SK-N-SH treated with all-trans-retinoic acid at 6 μM for 48 hours (cell line): ENCODE measurements around the gene SLC6A6.

Experiments used
- ATAC-seq: fragments of 200-7000 bp; cut with Tn5 transposase; 3 replicates; pipeline ENCODE4 v1.9.1; 2020; ENCODE audit warnings: mild to moderate bottlenecking, moderate library complexity
- ARNTL ChIP-seq: fragments of 450-650 bp; formaldehyde crosslinking; IDR thresholded peaks from 2 replicates; pipeline ENCODE4 v1.5.0; 2020; ENCODE audit warnings: low read depth, mild to moderate bottlenecking, moderate library complexity, borderline replicate concordance
- BACH2 ChIP-seq: fragments of 250-450 bp; sonication (Bioruptor Pico); IDR thresholded peaks from 2 replicates; pipeline ENCODE4 v1.9.0; 2021; ENCODE audit warnings: mild to moderate bottlenecking, borderline replicate concordance
- CSDC2 ChIP-seq: fragments of 250-450 bp; sonication (Bioruptor Pico); IDR thresholded peaks from 2 replicates; pipeline ENCODE4 v1.5.0; 2020; ENCODE audit warnings: mild to moderate bottlenecking, moderate library complexity
- ESRRG ChIP-seq: fragments of 250-450 bp; sonication (Bioruptor Pico); IDR thresholded peaks from 2 replicates; pipeline ENCODE4 v1.6.1; 2021; ENCODE audit warnings: mild to moderate bottlenecking
- GLIS3 ChIP-seq: fragments of 250-450 bp; sonication (Bioruptor Pico); IDR thresholded peaks from 2 replicates; pipeline ENCODE4 v1.5.0; 2020; ENCODE audit warnings: mild to moderate bottlenecking, moderate library complexity
- ISL1 ChIP-seq: fragments of 250-450 bp; sonication (Bioruptor Pico); IDR thresholded peaks from 2 replicates; pipeline ENCODE4 v2.1.2; 2022; ENCODE audit warnings: mild to moderate bottlenecking, moderate library complexity
- OSR1 ChIP-seq: fragments of 250-450 bp; sonication (Bioruptor Pico); IDR thresholded peaks from 2 replicates; pipeline ENCODE4 v1.8.0; 2022; ENCODE audit warnings: moderate library complexity, mild to moderate bottlenecking, inconsistent platforms
- PATZ1 ChIP-seq: fragments of 250-450 bp; sonication (Bioruptor Pico); IDR thresholded peaks from 2 replicates; pipeline ENCODE4 v1.8.0; 2020; ENCODE audit warnings: mild to moderate bottlenecking, moderate library complexity, borderline replicate concordance
- PPARA ChIP-seq: fragments of 250-450 bp; sonication (Bioruptor Pico); IDR thresholded peaks from 2 replicates; pipeline ENCODE4 v1.5.0; 2020; ENCODE audit warnings: mild to moderate bottlenecking, borderline replicate concordance
- RARB ChIP-seq: fragments of 250-450 bp; sonication (Bioruptor Pico); IDR thresholded peaks from 2 replicates; pipeline ENCODE4 v1.8.0; 2021; ENCODE audit warnings: mild to moderate bottlenecking, moderate library complexity
- SNAI2 ChIP-seq: fragments of 250-450 bp; sonication (Bioruptor Pico); IDR thresholded peaks from 2 replicates; pipeline ENCODE4 v1.5.0; 2020; ENCODE audit warnings: mild to moderate bottlenecking, moderate library complexity
- TCF4 ChIP-seq: fragments of 250-450 bp; sonication (Bioruptor Pico); IDR thresholded peaks from 2 replicates; pipeline ENCODE4 v1.8.0; 2021; ENCODE audit warnings: mild to moderate bottlenecking, moderate library complexity, borderline replicate concordance
- TOX ChIP-seq: fragments of 250-450 bp; sonication (Bioruptor Pico); IDR thresholded peaks from 2 replicates; pipeline ENCODE4 v1.8.0; 2021; ENCODE audit warnings: mild to moderate bottlenecking, moderate library complexity, borderline replicate concordance
- ZC3H10 ChIP-seq: fragments of 250-450 bp; sonication (Bioruptor Pico); IDR thresholded peaks from 2 replicates; pipeline ENCODE4 v1.5.1; 2021; ENCODE audit warnings: mild to moderate bottlenecking, moderate library complexity
- ZFP3 ChIP-seq: fragments of 250-450 bp; sonication (Bioruptor Pico); IDR thresholded peaks from 2 replicates; pipeline ENCODE4 v1.5.0; 2020; ENCODE audit warnings: mild to moderate bottlenecking, moderate library complexity
- ZNF565 ChIP-seq: fragments of 450-650 bp; formaldehyde crosslinking; conservative IDR thresholded peaks from 2 replicates; pipeline ENCODE4 v1.5.0; 2020; ENCODE audit warnings: low read depth, mild to moderate bottlenecking, moderate library complexity
- ZNF70 ChIP-seq: fragments of 450-650 bp; formaldehyde crosslinking; IDR thresholded peaks from 2 replicates; pipeline ENCODE4 v1.5.0; 2020; ENCODE audit warnings: mild to moderate bottlenecking, moderate library complexity
- ZNF8 ChIP-seq: fragments of 450-650 bp; formaldehyde crosslinking; IDR thresholded peaks from 2 replicates; pipeline ENCODE4 v1.5.0; 2020; ENCODE audit warnings: mild to moderate bottlenecking, moderate library complexity
- TF ChIP-seq, protein P1 (sequence below): fragments of 250-450 bp; sonication (Bioruptor Pico); IDR thresholded peaks from 2 replicates; pipeline ENCODE4 v1.5.0; 2020; ENCODE audit warnings: mild to moderate bottlenecking, moderate library complexity
- TF ChIP-seq, protein P2 (sequence below): fragments of 250-450 bp; sonication (Bioruptor Pico); IDR thresholded peaks from 2 replicates; pipeline ENCODE4 v1.8.0; 2021; ENCODE audit warnings: low read depth, mild to moderate bottlenecking, moderate library complexity, borderline replicate concordance
- TF ChIP-seq, protein P3 (sequence below): fragments of 250-450 bp; sonication (Bioruptor Pico); IDR thresholded peaks from 2 replicates; pipeline ENCODE4 v1.5.1; 2020; ENCODE audit warnings: low read depth, mild to moderate bottlenecking, moderate library complexity

The SLC6A6 gene

GRCh38 chr3:14471016-14471415, 68.6 kb downstream of the SLC6A6 start (continued):
- TF ChIP-seq, protein P1, sequence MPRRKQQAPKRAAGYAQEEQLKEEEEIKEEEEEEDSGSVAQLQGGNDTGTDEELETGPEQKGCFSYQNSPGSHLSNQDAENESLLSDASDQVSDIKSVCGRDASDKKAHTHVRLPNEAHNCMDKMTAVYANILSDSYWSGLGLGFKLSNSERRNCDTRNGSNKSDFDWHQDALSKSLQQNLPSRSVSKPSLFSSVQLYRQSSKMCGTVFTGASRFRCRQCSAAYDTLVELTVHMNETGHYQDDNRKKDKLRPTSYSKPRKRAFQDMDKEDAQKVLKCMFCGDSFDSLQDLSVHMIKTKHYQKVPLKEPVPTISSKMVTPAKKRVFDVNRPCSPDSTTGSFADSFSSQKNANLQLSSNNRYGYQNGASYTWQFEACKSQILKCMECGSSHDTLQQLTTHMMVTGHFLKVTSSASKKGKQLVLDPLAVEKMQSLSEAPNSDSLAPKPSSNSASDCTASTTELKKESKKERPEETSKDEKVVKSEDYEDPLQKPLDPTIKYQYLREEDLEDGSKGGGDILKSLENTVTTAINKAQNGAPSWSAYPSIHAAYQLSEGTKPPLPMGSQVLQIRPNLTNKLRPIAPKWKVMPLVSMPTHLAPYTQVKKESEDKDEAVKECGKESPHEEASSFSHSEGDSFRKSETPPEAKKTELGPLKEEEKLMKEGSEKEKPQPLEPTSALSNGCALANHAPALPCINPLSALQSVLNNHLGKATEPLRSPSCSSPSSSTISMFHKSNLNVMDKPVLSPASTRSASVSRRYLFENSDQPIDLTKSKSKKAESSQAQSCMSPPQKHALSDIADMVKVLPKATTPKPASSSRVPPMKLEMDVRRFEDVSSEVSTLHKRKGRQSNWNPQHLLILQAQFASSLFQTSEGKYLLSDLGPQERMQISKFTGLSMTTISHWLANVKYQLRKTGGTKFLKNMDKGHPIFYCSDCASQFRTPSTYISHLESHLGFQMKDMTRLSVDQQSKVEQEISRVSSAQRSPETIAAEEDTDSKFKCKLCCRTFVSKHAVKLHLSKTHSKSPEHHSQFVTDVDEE (CRISPR knock-in tag): no peak
- TF ChIP-seq TOX (CRISPR knock-in tag) (no peak), RARB (no peak), ARNTL (CRISPR knock-in tag) (no peak), ZFP3 (CRISPR knock-in tag) (no peak), PPARA (CRISPR knock-in tag) (no peak)
- TF ChIP-seq, protein P2, sequence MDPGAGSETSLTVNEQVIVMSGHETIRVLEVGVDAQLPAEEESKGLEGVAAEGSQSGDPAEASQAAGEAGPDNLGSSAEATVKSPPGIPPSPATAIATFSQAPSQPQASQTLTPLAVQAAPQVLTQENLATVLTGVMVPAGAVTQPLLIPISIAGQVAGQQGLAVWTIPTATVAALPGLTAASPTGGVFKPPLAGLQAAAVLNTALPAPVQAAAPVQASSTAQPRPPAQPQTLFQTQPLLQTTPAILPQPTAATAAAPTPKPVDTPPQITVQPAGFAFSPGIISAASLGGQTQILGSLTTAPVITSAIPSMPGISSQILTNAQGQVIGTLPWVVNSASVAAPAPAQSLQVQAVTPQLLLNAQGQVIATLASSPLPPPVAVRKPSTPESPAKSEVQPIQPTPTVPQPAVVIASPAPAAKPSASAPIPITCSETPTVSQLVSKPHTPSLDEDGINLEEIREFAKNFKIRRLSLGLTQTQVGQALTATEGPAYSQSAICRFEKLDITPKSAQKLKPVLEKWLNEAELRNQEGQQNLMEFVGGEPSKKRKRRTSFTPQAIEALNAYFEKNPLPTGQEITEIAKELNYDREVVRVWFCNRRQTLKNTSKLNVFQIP: no peak

DNA sequence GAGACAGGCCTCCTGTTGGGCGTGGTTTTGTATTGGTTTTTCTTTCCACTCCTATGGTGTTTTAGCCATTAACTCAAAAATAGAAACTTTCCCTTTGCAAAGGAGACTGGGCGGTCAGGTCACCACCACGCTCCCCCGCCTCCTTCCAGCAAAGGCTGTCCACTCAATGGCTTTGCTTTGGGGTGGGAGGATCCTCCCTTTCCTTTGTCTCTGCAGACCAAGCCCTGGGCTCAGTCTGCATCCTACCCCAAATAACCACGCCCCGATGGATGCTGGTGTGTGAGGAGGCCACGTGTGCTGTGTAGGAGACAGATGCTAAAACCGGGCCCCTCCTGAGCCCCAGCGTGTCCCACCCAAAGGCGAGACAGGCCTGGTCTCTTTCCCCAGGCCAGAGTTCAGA, 69.3 kb downstream of the SLC6A6 start:
- TF ChIP-seq, protein P3, sequence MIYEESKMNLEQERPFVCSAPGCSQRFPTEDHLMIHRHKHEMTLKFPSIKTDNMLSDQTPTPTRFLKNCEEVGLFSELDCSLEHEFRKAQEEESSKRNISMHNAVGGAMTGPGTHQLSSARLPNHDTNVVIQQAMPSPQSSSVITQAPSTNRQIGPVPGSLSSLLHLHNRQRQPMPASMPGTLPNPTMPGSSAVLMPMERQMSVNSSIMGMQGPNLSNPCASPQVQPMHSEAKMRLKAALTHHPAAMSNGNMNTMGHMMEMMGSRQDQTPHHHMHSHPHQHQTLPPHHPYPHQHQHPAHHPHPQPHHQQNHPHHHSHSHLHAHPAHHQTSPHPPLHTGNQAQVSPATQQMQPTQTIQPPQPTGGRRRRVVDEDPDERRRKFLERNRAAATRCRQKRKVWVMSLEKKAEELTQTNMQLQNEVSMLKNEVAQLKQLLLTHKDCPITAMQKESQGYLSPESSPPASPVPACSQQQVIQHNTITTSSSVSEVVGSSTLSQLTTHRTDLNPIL (CRISPR knock-in tag): no peak
- TF ChIP-seq RARB: no peak
- TF ChIP-seq ZNF70 (CRISPR knock-in tag): no peak
- TF ChIP-seq CSDC2 (CRISPR knock-in tag): no peak
- TF ChIP-seq SNAI2: no peak
- no peak for TF ChIP-seq PATZ1 (CRISPR knock-in tag)
- no peak for TF ChIP-seq ZFP3 (CRISPR knock-in tag)
- no peak for TF ChIP-seq ZC3H10 (CRISPR knock-in tag)
- TF ChIP-seq, protein P1 (CRISPR knock-in tag): no peak
- no peak for TF ChIP-seq OSR1
- no peak for TF ChIP-seq TCF4 (CRISPR knock-in tag)
- no peak for TF ChIP-seq ARNTL (CRISPR knock-in tag)
- TF ChIP-seq, protein P2: no peak
- TF ChIP-seq PPARA (CRISPR knock-in tag): no peak
- TF ChIP-seq ZNF565 (CRISPR knock-in tag): no peak
- no peak for TF ChIP-seq ISL1 (CRISPR knock-in tag)
- TF ChIP-seq ESRRG (CRISPR knock-in tag): no peak
- TF ChIP-seq ZNF8 (CRISPR knock-in tag): no peak
- no peak for TF ChIP-seq GLIS3 (CRISPR knock-in tag)
- TF ChIP-seq BACH2 (CRISPR knock-in tag): no peak
- no peak for ATAC-seq
